Parathyroid adenoma (tissue), 2 donors: ENCODE measurements around the gene PANK1.

Experiments used
- H2AFZ ChIP-seq: fragments of 300-600 bp; sonication (generic); one replicate; pipeline ENCODE4 v1.7.0; 2017; ENCODE audit warnings: antibody characterized with exemption, mild to moderate bottlenecking
- H3K27ac ChIP-seq: fragments of 300-600 bp; sonication (generic); one replicate; pipeline ENCODE4 v1.7.0; 2017
- H3K27me3 ChIP-seq: fragments of 300-600 bp; sonication (generic); one replicate; pipeline ENCODE4 v1.7.0; 2017; ENCODE audit warnings: low read length; ENCODE audit not compliant: control insufficient read depth, insufficient read depth
- H3K36me3 ChIP-seq: fragments of 300-600 bp; sonication (generic); one replicate; pipeline ENCODE4 v1.7.0; 2017; ENCODE audit warnings: low read length; ENCODE audit not compliant: control insufficient read depth, insufficient read depth
- H3K4me1 ChIP-seq: fragments of 300-600 bp; sonication (generic); one replicate; pipeline ENCODE4 v1.7.0; 2017; ENCODE audit warnings: control low read depth
- H3K4me2 ChIP-seq: fragments of 300-600 bp; sonication (generic); one replicate; pipeline ENCODE4 v1.7.0; 2017; ENCODE audit warnings: low read length
- H3K4me3 ChIP-seq: fragments of 300-600 bp; sonication (generic); one replicate; pipeline ENCODE4 v1.7.0; 2017; ENCODE audit warnings: low read depth, low read length
- H3K79me2 ChIP-seq: fragments of 300-600 bp; sonication (generic); one replicate; pipeline ENCODE4 v1.7.0; 2017; ENCODE audit warnings: control low read depth
- H3K9ac ChIP-seq: fragments of 300-600 bp; sonication (generic); one replicate; pipeline ENCODE4 v1.7.0; 2017; ENCODE audit warnings: mild to moderate bottlenecking
- H3K9me3 ChIP-seq: fragments of 300-600 bp; sonication (generic); one replicate; pipeline ENCODE4 v1.7.0; 2017; ENCODE audit warnings: low read length; ENCODE audit not compliant: control insufficient read depth
- TF ChIP-seq, protein P1 (sequence below): fragments of 300-600 bp; sonication (generic); IDR thresholded peaks from one replicate; pipeline ENCODE4 v1.7.0; 2017; ENCODE audit warnings: antibody characterized with exemption, mild to moderate bottlenecking
- donor health status: primary hyperparathyroidism.

Gene PANK1

DNA sequence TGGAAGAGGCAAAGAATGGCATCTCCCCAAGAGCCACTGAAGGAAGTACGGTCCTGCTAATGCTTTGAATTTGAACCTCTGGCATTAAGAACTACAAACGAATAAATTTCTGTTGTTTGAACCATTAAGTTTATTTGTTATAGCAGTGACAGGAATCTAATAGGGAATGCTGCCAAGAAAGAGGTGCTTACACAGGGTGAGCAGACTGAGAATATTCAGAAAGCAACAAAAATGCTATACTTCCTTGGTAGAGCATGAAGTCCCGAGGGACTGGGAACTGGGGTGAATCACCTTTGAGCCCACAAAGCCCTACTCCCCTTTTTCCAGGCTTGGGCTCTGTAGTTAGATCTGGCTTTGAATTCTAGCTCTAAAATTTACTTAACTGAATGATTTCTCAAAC lies 45.0 kb downstream of the PANK1 start:
- H3K27ac ChIP-seq, result no peak overlapping the region
- no peaks in the 10 kb centered on the region for H3K79me2 ChIP-seq
- no peak overlapping the region for H2AFZ ChIP-seq
- H3K9me3 ChIP-seq, result no peaks in the 10 kb centered on the region
- TF ChIP-seq, protein P1, sequence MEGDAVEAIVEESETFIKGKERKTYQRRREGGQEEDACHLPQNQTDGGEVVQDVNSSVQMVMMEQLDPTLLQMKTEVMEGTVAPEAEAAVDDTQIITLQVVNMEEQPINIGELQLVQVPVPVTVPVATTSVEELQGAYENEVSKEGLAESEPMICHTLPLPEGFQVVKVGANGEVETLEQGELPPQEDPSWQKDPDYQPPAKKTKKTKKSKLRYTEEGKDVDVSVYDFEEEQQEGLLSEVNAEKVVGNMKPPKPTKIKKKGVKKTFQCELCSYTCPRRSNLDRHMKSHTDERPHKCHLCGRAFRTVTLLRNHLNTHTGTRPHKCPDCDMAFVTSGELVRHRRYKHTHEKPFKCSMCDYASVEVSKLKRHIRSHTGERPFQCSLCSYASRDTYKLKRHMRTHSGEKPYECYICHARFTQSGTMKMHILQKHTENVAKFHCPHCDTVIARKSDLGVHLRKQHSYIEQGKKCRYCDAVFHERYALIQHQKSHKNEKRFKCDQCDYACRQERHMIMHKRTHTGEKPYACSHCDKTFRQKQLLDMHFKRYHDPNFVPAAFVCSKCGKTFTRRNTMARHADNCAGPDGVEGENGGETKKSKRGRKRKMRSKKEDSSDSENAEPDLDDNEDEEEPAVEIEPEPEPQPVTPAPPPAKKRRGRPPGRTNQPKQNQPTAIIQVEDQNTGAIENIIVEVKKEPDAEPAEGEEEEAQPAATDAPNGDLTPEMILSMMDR, result no peak
- H3K36me3 ChIP-seq, result no peaks in the 10 kb centered on the region
- no peaks in the 10 kb centered on the region for H3K27me3 ChIP-seq
- no peak overlapping the region for H3K4me2 ChIP-seq
- H3K9ac ChIP-seq, result no peak overlapping the region
- no peak overlapping the region for H3K4me3 ChIP-seq
- no peaks in the 10 kb centered on the region for H3K4me1 ChIP-seq

DNA sequence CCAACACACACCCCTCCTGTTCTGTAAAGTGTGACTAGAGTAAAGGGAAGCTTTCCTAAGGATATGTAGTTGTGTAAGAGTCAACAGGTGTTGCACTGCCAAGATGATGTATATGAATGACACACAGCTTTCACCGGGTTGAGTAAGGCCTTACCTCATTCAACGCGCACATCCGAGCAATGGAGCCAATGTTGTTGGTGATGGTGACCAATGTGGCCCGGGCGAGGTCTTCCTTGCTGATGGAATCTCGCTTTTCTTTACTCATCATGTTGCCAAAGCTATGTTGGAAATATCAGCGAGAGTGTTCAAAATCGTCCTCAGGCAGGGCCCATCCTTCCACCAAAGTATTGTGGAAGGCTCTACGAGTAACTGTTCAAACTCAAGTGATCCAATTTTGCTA lies 52.0 kb downstream of the PANK1 start:
- H3K27me3 ChIP-seq, result no peaks in the 10 kb centered on the region
- H3K9ac ChIP-seq, result no peak overlapping the region
- H3K36me3 ChIP-seq, result no peaks in the 10 kb centered on the region
- no peak overlapping the region for H3K27ac ChIP-seq
- H3K79me2 ChIP-seq, result no peaks in the 10 kb centered on the region
- no peak overlapping the region for H3K4me3 ChIP-seq
- H2AFZ ChIP-seq, result no peak overlapping the region
- H3K4me1 ChIP-seq, result no peaks in the 10 kb centered on the region
- H3K9me3 ChIP-seq, result no peaks in the 10 kb centered on the region
- TF ChIP-seq, protein P1, result no peak
- H3K4me2 ChIP-seq, result no peak overlapping the region

DNA sequence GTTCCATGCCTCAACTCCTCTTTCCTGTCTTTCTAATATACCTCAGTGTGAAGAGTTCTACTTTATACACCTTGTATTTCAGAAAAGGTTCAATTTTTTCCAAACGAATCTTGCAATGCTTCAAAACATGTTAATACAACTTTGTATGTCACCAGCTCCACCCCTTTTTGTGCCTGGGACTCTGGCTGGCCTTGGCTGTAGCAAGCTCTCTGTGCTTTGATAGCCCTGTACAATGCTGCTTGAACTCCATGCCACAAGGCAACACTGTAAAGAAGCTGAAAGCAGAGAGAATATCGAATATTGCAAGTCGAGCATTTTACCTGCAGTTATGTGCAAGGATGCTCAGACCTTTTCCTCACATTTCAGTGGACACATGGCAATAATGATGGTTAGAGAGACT lies 52.5 kb downstream of the PANK1 start:
- no peak overlapping the region for H3K4me3 ChIP-seq
- H3K4me2 ChIP-seq, result no peak overlapping the region
- no peak overlapping the region for H3K27ac ChIP-seq
- no peak overlapping the region for H2AFZ ChIP-seq
- H3K27me3 ChIP-seq, result no peaks in the 10 kb centered on the region
- TF ChIP-seq, protein P1, result no peak
- no peak overlapping the region for H3K9ac ChIP-seq
- H3K9me3 ChIP-seq, result no peaks in the 10 kb centered on the region
- H3K36me3 ChIP-seq, result no peaks in the 10 kb centered on the region
- no peaks in the 10 kb centered on the region for H3K79me2 ChIP-seq
- H3K4me1 ChIP-seq, result no peaks in the 10 kb centered on the region

DNA sequence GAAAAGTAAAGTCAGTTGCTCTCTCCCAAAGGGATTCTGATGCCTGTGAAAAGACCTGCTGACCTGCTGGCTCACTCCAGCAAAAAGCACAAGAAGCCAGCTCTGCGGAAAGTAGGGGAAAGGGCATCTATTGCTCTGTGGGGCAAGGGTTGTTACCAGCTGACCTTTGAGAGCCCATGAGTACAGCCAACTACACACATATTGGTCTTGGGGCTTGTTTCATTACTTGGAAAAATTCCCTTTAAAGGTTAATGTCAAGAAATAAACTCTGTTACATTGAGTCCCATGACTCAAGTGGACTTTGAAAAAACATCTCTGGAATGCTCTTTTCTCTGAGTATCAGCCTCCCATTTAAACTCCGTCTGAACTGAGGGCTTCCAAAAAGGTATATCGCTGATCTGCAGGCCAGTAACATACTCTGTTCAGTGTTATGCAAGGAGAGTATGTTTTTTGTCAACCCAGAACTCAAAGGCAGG lies 53.2 kb downstream of the PANK1 start:
- TF ChIP-seq, protein P1, result no peak
- Histone ChIP-seq H3K9ac (no peak overlapping the region), H2AFZ (no peak overlapping the region), H3K27ac (no peak overlapping the region), H3K4me1 (no peaks in the 10 kb centered on the region), H3K79me2 (no peaks in the 10 kb centered on the region), H3K27me3 (no peaks in the 10 kb centered on the region), H3K9me3 (no peaks in the 10 kb centered on the region), H3K36me3 (no peaks in the 10 kb centered on the region), H3K4me3 (no peak overlapping the region), H3K4me2 (no peak overlapping the region)

DNA sequence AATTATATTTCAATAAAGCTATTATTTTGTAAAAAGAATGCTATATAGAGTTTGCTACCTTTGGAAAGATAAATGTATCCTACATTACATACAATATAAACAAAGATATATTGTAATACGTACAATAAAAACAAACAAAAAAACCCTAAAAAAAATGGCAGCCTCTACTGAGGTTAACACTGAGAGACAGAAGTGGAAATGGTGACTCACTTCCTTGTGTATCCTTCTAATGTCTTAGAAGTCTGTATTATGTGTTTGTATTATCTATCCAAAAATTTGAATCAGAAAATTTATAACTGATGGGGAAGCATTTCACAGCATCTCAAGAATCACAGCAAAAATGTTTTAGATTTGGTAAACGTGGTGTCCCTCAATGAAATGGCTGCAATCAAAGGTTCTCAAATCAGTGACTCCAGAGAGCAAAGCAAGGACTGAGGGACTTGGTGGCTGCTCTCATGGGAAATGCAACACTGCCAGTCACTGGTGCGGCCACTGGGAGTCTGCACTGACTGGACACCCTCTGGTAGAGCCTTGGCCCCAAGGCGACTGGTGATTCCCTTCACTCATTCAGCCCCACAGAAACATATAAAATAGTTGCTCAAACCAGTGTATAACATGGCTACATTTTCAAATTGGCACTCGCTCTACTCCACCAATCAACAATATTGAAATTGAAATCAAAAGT lies 53.8 kb downstream of the PANK1 start:
- H3K4me1 ChIP-seq, result no peaks in the 10 kb centered on the region
- no peak overlapping the region for H3K4me2 ChIP-seq
- TF ChIP-seq, protein P1, result no peak
- no peaks in the 10 kb centered on the region for H3K36me3 ChIP-seq
- no peak overlapping the region for H3K9ac ChIP-seq
- no peak overlapping the region for H3K27ac ChIP-seq
- no peak overlapping the region for H3K4me3 ChIP-seq
- H3K27me3 ChIP-seq, result no peaks in the 10 kb centered on the region
- no peak overlapping the region for H2AFZ ChIP-seq
- no peaks in the 10 kb centered on the region for H3K9me3 ChIP-seq
- H3K79me2 ChIP-seq, result no peaks in the 10 kb centered on the region
